Upper lobe of left lung (tissue), 6 donors: Measurements from ENCODE around the gene COL28A1. TPM values are rescaled to one million over a fixed set of nuclear protein-coding genes. Genes with fewer than 3 reads are reported as not detected.

Source experiments
- ATAC-seq, 2 donors: fragments of 200-7000 bp; cut with Tn5 transposase; one replicate each; pipeline ENCODE4 v1.9.1; 2022; ENCODE audit warnings: mild to moderate bottlenecking in 2 of 2, moderate library complexity in 2 of 2; ENCODE audit not compliant: low FRiP score in 2 of 2
- DNase-seq, 2 donors: peaks; one replicate each; pipeline ENCODE4 v3.0.0-alpha.2; 2019 to 2020
- H3K27ac ChIP-seq, 4 donors: fragments of 200-600 bp; sonication (generic); one replicate each; pipeline ENCODE4 v1.5.1; 2016 to 2019
- H3K27me3 ChIP-seq, 4 donors: fragments of 200-600 bp; sonication (generic); one replicate each; pipeline ENCODE4 v1.5.1; 2017 to 2019
- H3K36me3 ChIP-seq, 4 donors: fragments of 200-600 bp; sonication (generic); one replicate each; pipeline ENCODE4 v1.5.1; 2016 to 2019
- H3K4me1 ChIP-seq, 4 donors: fragments of 200-600 bp; sonication (generic); one replicate each; pipeline ENCODE4 v1.5.1; 2018 to 2019
- H3K4me3 ChIP-seq, 4 donors: fragments of 200-600 bp; sonication (generic); one replicate each; pipeline ENCODE4 v1.5.1; 2017 to 2019; ENCODE audit warnings: mild to moderate bottlenecking in 2 of 4, moderate library complexity in 1 of 4
- H3K9me3 ChIP-seq, 4 donors: fragments of 200-600 bp; sonication (generic); one replicate each; pipeline ENCODE4 v1.5.1; 2018 to 2019
- EP300 ChIP-seq, 4 donors: sonication (generic); formaldehyde crosslinking; IDR thresholded peaks; one replicate each; pipeline ENCODE4 v1.5.1; 2017; ENCODE audit warnings: antibody characterized with exemption in 4 of 4, control low read depth in 2 of 4
- POLR2A ChIP-seq, 4 donors: fragments of 450-650 bp; IDR thresholded peaks; one replicate each; pipeline ENCODE4 v1.5.1; 2016 to 2017; ENCODE audit warnings: antibody characterized with exemption in 4 of 4, mild to moderate bottlenecking in 2 of 4
- POLR2AphosphoS5 ChIP-seq, 2 donors: sonication (generic); formaldehyde crosslinking; IDR thresholded peaks; one replicate each; pipeline ENCODE4 v1.5.1; 2017; ENCODE audit warnings: antibody characterized with exemption in 2 of 2
- whole genome bisulfite sequencing, 2 donors: methylation state at CpG; one replicate each; pipeline ENCODE4 v1.1.5; 2017 to 2018; 5-methylcytosine and 5-hydroxymethylcytosine counted together
- total RNA-seq, 6 donors: library from RNA; depleted of rRNA in 4 of 6; stranded (reverse); fragments of >200 nt in 4 of 6; gene quantifications; one replicate each; pipeline versions ENCODE4 v1.1.0 to v1.2.1, GENCODE V29; 2016 to 2021
- TF ChIP-seq, protein P1 (sequence below), 6 experiments: fragments of 450-650 bp in 4 of 6; fragments of 200-600 bp in 2 of 6; sonication (generic) in 2 of 6; IDR thresholded peaks; one replicate each; pipeline ENCODE4 v1.5.1; 2016 to 2019; ENCODE audit warnings: antibody characterized with exemption in 6 of 6
- donor health status: DM: no; HTN: no; CAD: no; lungs with moderate emphysema.
- donor health status: DM: no; HTN: yes; CAD: no; lungs with severe emphysema.

COL28A1 gene
- total RNA-seq, 6 donors from 2014 or later = 1.5 to 14.7 (median 4.3) TPM

DNA sequence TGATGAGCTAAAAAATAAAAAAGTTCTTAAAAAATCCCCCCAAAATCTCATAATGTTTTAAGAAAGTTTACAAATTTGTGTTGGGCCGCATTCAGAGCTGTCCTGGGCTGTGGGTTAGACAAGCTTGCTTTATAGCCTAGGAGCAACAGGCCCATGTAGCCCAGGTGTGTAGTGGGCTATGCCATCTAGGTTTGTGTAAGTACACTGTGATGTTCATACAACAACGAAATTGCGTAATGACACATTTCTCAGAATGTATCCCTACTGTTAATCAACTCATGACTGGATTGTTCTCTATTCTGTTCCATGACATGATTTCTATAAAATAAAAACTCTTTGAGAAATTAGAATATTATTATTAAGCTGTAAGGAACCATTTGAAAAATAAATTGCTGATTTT, 44.0 kb upstream of the COL28A1 start:
- TF ChIP-seq POLR2A (IDR thresholded peaks at IDR 0.05) = no peak
- TF ChIP-seq POLR2AphosphoS5 (IDR thresholded peaks at IDR 0.05) = no peak
- TF ChIP-seq, protein P1, sequence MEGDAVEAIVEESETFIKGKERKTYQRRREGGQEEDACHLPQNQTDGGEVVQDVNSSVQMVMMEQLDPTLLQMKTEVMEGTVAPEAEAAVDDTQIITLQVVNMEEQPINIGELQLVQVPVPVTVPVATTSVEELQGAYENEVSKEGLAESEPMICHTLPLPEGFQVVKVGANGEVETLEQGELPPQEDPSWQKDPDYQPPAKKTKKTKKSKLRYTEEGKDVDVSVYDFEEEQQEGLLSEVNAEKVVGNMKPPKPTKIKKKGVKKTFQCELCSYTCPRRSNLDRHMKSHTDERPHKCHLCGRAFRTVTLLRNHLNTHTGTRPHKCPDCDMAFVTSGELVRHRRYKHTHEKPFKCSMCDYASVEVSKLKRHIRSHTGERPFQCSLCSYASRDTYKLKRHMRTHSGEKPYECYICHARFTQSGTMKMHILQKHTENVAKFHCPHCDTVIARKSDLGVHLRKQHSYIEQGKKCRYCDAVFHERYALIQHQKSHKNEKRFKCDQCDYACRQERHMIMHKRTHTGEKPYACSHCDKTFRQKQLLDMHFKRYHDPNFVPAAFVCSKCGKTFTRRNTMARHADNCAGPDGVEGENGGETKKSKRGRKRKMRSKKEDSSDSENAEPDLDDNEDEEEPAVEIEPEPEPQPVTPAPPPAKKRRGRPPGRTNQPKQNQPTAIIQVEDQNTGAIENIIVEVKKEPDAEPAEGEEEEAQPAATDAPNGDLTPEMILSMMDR (IDR thresholded peaks at IDR 0.05) = no peak
- no peak for TF ChIP-seq EP300 (IDR thresholded peaks at IDR 0.05)
- no peaks in the 10 kb centered on the region for H3K27me3 ChIP-seq
- 97% methylated on average over 3 of the region's 3 CpGs for WGBS, 2 donors
- H3K36me3 ChIP-seq = peaks cover 0 to 6% (median 1%) of the 10 kb centered on the region in 4 donors
- H3K9me3 ChIP-seq = no peaks in the 10 kb centered on the region
- H3K4me3 ChIP-seq = no peak overlapping the region
- H3K27ac ChIP-seq = no peak overlapping the region
- no peak for ATAC-seq
- no peak for DNase-seq
- H3K4me1 ChIP-seq = peaks cover 0 to 4% (median 0%) of the 10 kb centered on the region in 4 donors

DNA sequence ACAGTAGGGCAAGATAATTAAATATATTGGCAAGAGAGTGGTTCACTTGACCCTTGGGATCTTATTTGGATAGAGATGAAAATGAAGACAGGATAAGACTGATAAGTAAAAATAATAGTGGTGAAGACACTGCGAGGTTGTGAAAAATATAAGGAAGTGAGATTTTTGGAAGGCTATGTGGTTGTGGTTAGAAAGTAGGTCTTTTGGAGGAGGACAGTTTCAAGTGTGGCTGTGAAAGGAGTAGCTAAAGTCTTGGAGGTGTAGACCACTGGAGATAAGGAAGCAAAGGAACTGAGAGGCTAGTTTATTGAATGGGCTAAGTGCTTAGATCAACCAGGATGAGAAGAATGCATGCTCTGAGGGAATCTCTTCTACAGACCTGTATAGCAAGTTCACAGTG, 42.2 kb upstream of the COL28A1 start:
- WGBS, 2 donors = 70 to 73% methylated on average over 1 of the region's 1 CpG
- Histone ChIP-seq H3K4me1 (peaks cover 0 to 4% (median 0%) of the 10 kb centered on the region in 4 donors), H3K4me3 (no peak overlapping the region), H3K27ac (no peak overlapping the region), H3K27me3 (no peaks in the 10 kb centered on the region), H3K36me3 (peaks cover 0 to 14% (median 5%) of the 10 kb centered on the region in 4 donors), H3K9me3 (no peaks in the 10 kb centered on the region)
- ATAC-seq (peak in 1 of 2 donors; percentile 32), DNase-seq (no peak)
- TF ChIP-seq POLR2A (IDR thresholded peaks at IDR 0.05) (no peak), EP300 (IDR thresholded peaks at IDR 0.05) (no peak), POLR2AphosphoS5 (IDR thresholded peaks at IDR 0.05) (no peak)
- TF ChIP-seq, protein P1 (IDR thresholded peaks at IDR 0.05) = no peak

DNA sequence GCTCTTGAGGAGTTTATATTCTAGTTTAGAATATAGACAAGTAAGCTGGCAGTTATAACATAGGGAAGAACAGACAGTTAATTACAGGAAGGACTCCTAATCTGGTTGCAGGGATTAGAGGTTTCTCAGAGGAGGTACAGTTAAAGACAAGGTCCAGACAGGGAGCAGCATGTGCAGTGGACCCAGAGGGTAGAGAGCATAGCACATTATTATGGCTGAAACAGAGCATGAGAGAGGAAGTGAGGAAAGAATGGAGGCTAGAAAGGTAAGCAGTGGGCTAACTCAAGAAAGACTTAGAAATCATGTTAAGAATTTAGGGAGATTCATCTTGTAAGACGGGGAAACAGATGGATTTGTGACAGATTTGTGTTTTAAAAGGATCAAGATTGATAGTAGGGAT, 40.7 kb upstream of the COL28A1 start:
- Histone ChIP-seq H3K27ac (no peak overlapping the region), H3K27me3 (no peaks in the 10 kb centered on the region), H3K4me1 (peaks cover 0 to 4% (median 0%) of the 10 kb centered on the region in 4 donors), H3K4me3 (no peak overlapping the region), H3K9me3 (no peaks in the 10 kb centered on the region), H3K36me3 (peaks cover 0 to 19% (median 7%) of the 10 kb centered on the region in 4 donors)
- no peak for ATAC-seq
- no peak for DNase-seq
- WGBS, 2 donors = 95 to 100% methylated on average over 1 of the region's 1 CpG
- no peak for TF ChIP-seq POLR2A (IDR thresholded peaks at IDR 0.05)
- no peak for TF ChIP-seq POLR2AphosphoS5 (IDR thresholded peaks at IDR 0.05)
- no peak for TF ChIP-seq EP300 (IDR thresholded peaks at IDR 0.05)
- TF ChIP-seq, protein P1 (IDR thresholded peaks at IDR 0.05) = no peak

DNA sequence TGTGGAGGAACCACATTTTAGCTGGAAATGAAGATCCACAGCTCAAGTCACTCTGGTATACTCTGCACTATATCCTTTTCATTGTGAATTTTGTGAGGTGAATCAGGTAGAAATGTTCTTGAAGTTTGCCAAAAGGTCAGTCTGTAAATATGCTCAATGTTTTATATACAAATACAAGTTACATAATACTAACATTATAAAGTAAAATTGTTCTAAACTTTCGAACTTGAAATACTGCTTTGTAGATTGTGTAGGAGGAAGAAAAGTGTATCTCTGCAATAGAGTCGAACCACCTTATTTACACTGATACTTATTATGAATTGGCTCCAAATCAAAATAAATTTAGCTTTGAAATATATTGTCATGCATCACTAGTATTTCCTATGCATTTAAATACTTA, 38.0 kb upstream of the COL28A1 start:
- no peak for ATAC-seq
- Histone ChIP-seq H3K9me3 (no peaks in the 10 kb centered on the region), H3K27ac (no peak overlapping the region), H3K4me1 (peaks cover 10 to 13% (median 11%) of the 10 kb centered on the region in 4 donors), H3K27me3 (no peaks in the 10 kb centered on the region), H3K36me3 (peaks cover 0 to 17% (median 4%) of the 10 kb centered on the region in 4 donors), H3K4me3 (no peak overlapping the region)
- 65 to 83% methylated on average over 2 of the region's 2 CpGs for WGBS, 2 donors
- DNase-seq = no peak
- TF ChIP-seq POLR2AphosphoS5 (IDR thresholded peaks at IDR 0.05) (no peak), POLR2A (IDR thresholded peaks at IDR 0.05) (no peak), EP300 (IDR thresholded peaks at IDR 0.05) (no peak)
- TF ChIP-seq, protein P1 (IDR thresholded peaks at IDR 0.05) = no peak

DNA sequence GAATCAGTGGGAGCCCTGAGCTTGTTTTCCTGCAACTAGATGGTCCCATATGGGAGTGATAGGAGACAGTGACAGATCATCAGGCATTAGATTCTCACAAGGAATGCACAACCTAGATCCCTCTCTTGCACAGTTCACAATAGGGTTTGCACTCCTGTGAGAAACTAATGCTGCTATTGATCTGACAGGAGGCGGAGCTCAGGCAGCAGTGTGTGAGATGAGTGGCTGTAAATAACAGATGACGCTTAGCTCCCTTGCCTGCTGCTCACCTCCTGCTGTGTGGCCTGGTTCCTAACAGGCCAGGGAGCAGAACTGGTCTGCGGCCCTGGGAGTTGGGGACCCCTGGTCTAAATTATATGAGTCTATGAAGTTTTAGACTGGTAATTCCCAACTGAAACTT, 34.9 kb upstream of the COL28A1 start:
- Histone ChIP-seq H3K27ac (no peak overlapping the region), H3K4me3 (no peak overlapping the region), H3K4me1 (peaks cover 20 to 29% (median 23%) of the 10 kb centered on the region in 4 donors), H3K27me3 (no peaks in the 10 kb centered on the region), H3K36me3 (peaks cover 0 to 17% (median 4%) of the 10 kb centered on the region in 4 donors), H3K9me3 (no peaks in the 10 kb centered on the region)
- DNase-seq (no peak), ATAC-seq (no peak)
- WGBS, 2 donors = 90 to 97% methylated on average over 3 of the region's 3 CpGs
- TF ChIP-seq POLR2AphosphoS5 (IDR thresholded peaks at IDR 0.05) = no peak
